ENCODE data around the gene GPRIN3. TPM values are rescaled to one million over a fixed set of nuclear protein-coding genes. Genes with fewer than 3 reads are reported as not detected.

Gene GPRIN3
- total and polyA plus RNA-seq, 2 experiments from 2014 or later = 0.74 to 3.2 TPM

DNA sequence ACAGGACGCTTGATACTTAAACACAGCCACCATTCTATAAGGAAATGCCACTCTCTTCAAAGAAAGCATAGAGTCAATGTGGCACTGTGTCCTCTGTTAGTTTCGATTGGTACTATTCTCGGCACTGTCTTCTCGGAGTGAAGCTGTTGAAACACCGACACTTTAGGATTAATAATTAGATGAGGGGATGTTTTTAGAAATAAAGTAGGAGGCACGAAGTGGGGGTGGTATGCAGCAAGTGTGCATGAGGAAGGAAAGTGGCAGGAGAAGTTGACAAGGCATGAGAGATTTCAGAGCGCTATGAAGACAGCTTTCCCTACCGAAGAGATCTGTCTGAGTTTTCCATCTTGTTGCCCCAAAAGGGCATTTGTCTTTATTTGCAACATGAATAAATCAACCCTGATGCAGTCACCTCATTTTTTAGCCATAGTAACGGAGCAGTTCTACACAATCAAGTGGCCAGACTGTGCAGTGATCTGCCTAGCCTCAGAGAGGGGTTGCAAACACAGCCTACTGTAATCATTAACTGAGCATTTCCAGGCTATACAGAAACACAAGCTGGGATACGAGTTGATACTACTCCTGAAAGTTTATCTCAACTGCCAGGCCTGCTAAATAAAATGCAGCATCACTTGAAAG is 8.3 kb downstream of the GPRIN3 start:
- no peak overlapping the region for H3K4me2 ChIP-seq
- no peaks in the 10 kb centered on the region for H3K4me1 ChIP-seq (ENCODE audit: insufficient read depth)
- no peaks in the 10 kb centered on the region for H3K36me3 ChIP-seq (ENCODE audit: insufficient read depth)
- no peak overlapping the region for H3K4me3 Mint-ChIP-seq
- no peaks in the 10 kb centered on the region for H3K27me3 ChIP-seq (ENCODE audit: insufficient read depth)
- H3F3A ChIP-seq (replicated peaks; ENCODE audit: low read depth) = no peaks in the 10 kb centered on the region
- no peaks in the 10 kb centered on the region for H3K9me3 Mint-ChIP-seq
- H3K79me2 ChIP-seq (replicated peaks; ENCODE audit: insufficient read depth) = no peaks in the 10 kb centered on the region
- no peaks in the 10 kb centered on the region for H3K9me2 ChIP-seq (ENCODE audit: insufficient read depth)
- no peak overlapping the region for H2AFZ ChIP-seq
- no peaks in the 10 kb centered on the region for H3K36me3 Mint-ChIP-seq (ENCODE audit: low read depth)
- H4K20me1 ChIP-seq (replicated peaks; ENCODE audit: insufficient read depth) = no peaks in the 10 kb centered on the region
- no peak for TF ChIP-seq ZNF114 (CRISPR knock-in tag; IDR thresholded peaks at IDR 0.05)
- no peaks in the 10 kb centered on the region for H3K27me3 Mint-ChIP-seq (ENCODE audit: insufficient read depth, low read depth, poor library complexity)
- ATAC-seq (no peak), DNase-seq (ENCODE audit: low spot score) (no peak)
- H3K27ac ChIP-seq (ENCODE audit: low read depth) = no peak overlapping the region
- peaks cover 29% of the 10 kb centered on the region for H3K4me1 Mint-ChIP-seq
- no peak overlapping the region for H3K4me3 ChIP-seq
- no peak overlapping the region for H3K27ac Mint-ChIP-seq

DNA sequence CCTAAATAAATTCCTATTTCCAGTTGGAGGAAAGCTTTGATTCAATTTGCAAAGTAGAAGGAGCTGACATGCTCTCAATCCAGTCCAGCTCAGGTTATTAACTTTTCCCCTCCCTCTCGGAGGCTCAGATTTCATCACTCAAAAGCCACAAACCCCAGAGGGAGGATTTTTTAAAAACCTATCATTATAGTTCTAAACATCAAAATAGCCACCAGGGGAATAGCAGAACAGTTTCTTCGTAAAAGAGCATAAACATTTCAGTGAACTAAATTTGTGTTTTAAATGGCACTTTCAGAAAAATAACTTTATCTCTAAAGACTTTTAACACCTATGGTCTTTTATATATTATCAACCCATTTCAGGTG is 8.8 kb downstream of the GPRIN3 start:
- Histone ChIP-seq H3K4me1 (ENCODE audit: insufficient read depth) (no peaks in the 10 kb centered on the region), H3K4me3 (no peak overlapping the region), H3K36me3 (ENCODE audit: insufficient read depth) (no peaks in the 10 kb centered on the region), H2AFZ (no peak overlapping the region), H3K9me2 (ENCODE audit: insufficient read depth) (no peaks in the 10 kb centered on the region), H3K27ac (ENCODE audit: low read depth) (no peak overlapping the region), H3K27me3 (ENCODE audit: insufficient read depth) (no peaks in the 10 kb centered on the region), H3K4me2 (no peak overlapping the region), H3K79me2 (replicated peaks; ENCODE audit: insufficient read depth) (no peaks in the 10 kb centered on the region), H3F3A (replicated peaks; ENCODE audit: low read depth) (no peaks in the 10 kb centered on the region), H4K20me1 (replicated peaks; ENCODE audit: insufficient read depth) (no peaks in the 10 kb centered on the region)
- Mint-ChIP-seq H3K9me3 (no peaks in the 10 kb centered on the region), H3K36me3 (ENCODE audit: low read depth) (no peaks in the 10 kb centered on the region), H3K27me3 (ENCODE audit: insufficient read depth, low read depth, poor library complexity) (no peaks in the 10 kb centered on the region), H3K4me3 (no peak overlapping the region), H3K27ac (no peak overlapping the region), H3K4me1 (peaks cover 29% of the 10 kb centered on the region)
- ATAC-seq (no peak), DNase-seq (ENCODE audit: low spot score) (no peak)
- TF ChIP-seq, protein P1, sequence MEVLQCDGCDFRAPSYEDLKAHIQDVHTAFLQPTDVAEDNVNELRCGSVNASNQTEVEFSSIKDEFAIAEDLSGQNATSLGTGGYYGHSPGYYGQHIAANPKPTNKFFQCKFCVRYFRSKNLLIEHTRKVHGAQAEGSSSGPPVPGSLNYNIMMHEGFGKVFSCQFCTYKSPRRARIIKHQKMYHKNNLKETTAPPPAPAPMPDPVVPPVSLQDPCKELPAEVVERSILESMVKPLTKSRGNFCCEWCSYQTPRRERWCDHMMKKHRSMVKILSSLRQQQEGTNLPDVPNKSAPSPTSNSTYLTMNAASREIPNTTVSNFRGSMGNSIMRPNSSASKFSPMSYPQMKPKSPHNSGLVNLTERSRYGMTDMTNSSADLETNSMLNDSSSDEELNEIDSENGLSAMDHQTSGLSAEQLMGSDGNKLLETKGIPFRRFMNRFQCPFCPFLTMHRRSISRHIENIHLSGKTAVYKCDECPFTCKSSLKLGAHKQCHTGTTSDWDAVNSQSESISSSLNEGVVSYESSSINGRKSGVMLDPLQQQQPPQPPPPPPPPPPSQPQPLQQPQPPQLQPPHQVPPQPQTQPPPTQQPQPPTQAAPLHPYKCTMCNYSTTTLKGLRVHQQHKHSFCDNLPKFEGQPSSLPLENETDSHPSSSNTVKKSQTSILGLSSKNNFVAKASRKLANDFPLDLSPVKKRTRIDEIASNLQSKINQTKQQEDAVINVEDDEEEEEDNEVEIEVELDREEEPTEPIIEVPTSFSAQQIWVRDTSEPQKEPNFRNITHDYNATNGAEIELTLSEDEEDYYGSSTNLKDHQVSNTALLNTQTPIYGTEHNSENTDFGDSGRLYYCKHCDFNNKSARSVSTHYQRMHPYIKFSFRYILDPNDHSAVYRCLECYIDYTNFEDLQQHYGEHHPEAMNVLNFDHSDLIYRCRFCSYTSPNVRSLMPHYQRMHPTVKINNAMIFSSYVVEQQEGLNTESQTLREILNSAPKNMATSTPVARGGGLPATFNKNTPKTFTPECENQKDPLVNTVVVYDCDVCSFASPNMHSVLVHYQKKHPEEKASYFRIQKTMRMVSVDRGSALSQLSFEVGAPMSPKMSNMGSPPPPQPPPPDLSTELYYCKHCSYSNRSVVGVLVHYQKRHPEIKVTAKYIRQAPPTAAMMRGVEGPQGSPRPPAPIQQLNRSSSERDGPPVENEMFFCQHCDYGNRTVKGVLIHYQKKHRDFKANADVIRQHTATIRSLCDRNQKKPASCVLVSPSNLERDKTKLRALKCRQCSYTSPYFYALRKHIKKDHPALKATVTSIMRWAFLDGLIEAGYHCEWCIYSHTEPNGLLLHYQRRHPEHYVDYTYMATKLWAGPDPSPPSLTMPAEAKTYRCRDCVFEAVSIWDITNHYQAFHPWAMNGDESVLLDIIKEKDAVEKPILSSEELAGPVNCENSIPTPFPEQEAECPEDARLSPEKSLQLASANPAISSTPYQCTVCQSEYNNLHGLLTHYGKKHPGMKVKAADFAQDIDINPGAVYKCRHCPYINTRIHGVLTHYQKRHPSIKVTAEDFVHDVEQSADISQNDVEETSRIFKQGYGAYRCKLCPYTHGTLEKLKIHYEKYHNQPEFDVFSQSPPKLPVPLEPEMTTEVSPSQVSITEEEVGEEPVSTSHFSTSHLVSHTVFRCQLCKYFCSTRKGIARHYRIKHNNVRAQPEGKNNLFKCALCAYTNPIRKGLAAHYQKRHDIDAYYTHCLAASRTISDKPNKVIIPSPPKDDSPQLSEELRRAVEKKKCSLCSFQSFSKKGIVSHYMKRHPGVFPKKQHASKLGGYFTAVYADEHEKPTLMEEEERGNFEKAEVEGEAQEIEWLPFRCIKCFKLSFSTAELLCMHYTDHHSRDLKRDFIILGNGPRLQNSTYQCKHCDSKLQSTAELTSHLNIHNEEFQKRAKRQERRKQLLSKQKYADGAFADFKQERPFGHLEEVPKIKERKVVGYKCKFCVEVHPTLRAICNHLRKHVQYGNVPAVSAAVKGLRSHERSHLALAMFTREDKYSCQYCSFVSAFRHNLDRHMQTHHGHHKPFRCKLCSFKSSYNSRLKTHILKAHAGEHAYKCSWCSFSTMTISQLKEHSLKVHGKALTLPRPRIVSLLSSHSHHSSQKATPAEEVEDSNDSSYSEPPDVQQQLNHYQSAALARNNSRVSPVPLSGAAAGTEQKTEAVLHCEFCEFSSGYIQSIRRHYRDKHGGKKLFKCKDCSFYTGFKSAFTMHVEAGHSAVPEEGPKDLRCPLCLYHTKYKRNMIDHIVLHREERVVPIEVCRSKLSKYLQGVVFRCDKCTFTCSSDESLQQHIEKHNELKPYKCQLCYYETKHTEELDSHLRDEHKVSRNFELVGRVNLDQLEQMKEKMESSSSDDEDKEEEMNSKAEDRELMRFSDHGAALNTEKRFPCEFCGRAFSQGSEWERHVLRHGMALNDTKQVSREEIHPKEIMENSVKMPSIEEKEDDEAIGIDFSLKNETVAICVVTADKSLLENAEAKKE (CRISPR knock-in tag; IDR thresholded peaks at IDR 0.05) = no peak
- TF ChIP-seq, protein P2, sequence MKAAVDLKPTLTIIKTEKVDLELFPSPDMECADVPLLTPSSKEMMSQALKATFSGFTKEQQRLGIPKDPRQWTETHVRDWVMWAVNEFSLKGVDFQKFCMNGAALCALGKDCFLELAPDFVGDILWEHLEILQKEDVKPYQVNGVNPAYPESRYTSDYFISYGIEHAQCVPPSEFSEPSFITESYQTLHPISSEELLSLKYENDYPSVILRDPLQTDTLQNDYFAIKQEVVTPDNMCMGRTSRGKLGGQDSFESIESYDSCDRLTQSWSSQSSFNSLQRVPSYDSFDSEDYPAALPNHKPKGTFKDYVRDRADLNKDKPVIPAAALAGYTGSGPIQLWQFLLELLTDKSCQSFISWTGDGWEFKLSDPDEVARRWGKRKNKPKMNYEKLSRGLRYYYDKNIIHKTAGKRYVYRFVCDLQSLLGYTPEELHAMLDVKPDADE (IDR thresholded peaks at IDR 0.05) = no peak
- TF ChIP-seq POLR2AphosphoS5 (IDR thresholded peaks at IDR 0.05; ENCODE audit: low read depth) (no peak), ZNF331 (CRISPR knock-in tag; IDR thresholded peaks at IDR 0.05; ENCODE audit: low read depth) (no peak), STAT1 (IDR thresholded peaks at IDR 0.05; ENCODE audit: unreplicated experiment) (no peak), CREB1 (CRISPR knock-in tag; IDR thresholded peaks at IDR 0.05; ENCODE audit: low read depth) (no peak), EZH2 (IDR thresholded peaks at IDR 0.05; ENCODE audit: low read depth, unreplicated experiment) (no peak)
- TF ChIP-seq, protein P3, sequence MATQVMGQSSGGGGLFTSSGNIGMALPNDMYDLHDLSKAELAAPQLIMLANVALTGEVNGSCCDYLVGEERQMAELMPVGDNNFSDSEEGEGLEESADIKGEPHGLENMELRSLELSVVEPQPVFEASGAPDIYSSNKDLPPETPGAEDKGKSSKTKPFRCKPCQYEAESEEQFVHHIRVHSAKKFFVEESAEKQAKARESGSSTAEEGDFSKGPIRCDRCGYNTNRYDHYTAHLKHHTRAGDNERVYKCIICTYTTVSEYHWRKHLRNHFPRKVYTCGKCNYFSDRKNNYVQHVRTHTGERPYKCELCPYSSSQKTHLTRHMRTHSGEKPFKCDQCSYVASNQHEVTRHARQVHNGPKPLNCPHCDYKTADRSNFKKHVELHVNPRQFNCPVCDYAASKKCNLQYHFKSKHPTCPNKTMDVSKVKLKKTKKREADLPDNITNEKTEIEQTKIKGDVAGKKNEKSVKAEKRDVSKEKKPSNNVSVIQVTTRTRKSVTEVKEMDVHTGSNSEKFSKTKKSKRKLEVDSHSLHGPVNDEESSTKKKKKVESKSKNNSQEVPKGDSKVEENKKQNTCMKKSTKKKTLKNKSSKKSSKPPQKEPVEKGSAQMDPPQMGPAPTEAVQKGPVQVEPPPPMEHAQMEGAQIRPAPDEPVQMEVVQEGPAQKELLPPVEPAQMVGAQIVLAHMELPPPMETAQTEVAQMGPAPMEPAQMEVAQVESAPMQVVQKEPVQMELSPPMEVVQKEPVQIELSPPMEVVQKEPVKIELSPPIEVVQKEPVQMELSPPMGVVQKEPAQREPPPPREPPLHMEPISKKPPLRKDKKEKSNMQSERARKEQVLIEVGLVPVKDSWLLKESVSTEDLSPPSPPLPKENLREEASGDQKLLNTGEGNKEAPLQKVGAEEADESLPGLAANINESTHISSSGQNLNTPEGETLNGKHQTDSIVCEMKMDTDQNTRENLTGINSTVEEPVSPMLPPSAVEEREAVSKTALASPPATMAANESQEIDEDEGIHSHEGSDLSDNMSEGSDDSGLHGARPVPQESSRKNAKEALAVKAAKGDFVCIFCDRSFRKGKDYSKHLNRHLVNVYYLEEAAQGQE (IDR thresholded peaks at IDR 0.05; ENCODE audit: unreplicated experiment) = no peak

Measured in GM23338 (cell line).